Measurements from ENCODE around the gene CFAP90.

Gene CFAP90

DNA sequence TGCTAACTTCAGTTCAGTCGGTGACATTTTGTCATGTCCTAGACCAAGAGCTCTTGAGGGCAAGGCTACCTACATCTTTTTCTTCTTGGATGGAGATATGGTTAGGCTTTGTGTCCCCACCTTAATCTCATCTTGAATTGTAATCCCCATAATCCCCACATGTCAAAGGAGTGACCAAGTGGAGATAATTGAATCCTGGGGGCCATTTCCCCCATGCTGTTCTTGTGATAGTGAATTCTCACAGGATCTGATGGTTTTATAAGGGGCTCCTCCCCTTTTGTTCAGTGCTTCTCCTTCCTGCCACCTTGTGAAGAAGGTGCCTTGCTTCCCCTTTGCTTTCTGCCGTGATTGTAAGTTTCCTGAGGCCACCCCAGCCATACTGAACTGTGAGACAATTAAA, 2.1 kb upstream of the CFAP90 start:
- Histone ChIP-seq H3K27ac (ENCODE audit: low read depth, low read length) (no peak overlapping the region), H3K4me1 (ENCODE audit: control insufficient read depth, low read length) (no peaks in the 10 kb centered on the region), H3F3A (ENCODE audit: control insufficient read depth, insufficient read depth) (no peaks in the 10 kb centered on the region), H3K9me3 (ENCODE audit: control insufficient read depth, insufficient read depth, low read length) (no peaks in the 10 kb centered on the region; the same call in 1 of the 2 replicates), H3K4me2 (ENCODE audit: low read length) (no peak overlapping the region), H3K79me2 (ENCODE audit: control insufficient read depth, low read length) (no peaks in the 10 kb centered on the region), H3K27me3 (ENCODE audit: control insufficient read depth, low read length) (peaks cover 2% of the 10 kb centered on the region; the same call in 1 of the 2 replicates), H4K20me1 (ENCODE audit: control insufficient read depth, insufficient read depth, low read depth, low read length) (no peaks in the 10 kb centered on the region), H3K36me3 (ENCODE audit: control insufficient read depth, low read length) (peaks cover 6% of the 10 kb centered on the region; the same call in 1 of the 2 replicates), H3K4me3 (ENCODE audit: low read length) (no peak overlapping the region), H3K9me2 (replicated peaks; ENCODE audit: control insufficient read depth, low read length) (no peaks in the 10 kb centered on the region)
- TF ChIP-seq, protein P1, sequence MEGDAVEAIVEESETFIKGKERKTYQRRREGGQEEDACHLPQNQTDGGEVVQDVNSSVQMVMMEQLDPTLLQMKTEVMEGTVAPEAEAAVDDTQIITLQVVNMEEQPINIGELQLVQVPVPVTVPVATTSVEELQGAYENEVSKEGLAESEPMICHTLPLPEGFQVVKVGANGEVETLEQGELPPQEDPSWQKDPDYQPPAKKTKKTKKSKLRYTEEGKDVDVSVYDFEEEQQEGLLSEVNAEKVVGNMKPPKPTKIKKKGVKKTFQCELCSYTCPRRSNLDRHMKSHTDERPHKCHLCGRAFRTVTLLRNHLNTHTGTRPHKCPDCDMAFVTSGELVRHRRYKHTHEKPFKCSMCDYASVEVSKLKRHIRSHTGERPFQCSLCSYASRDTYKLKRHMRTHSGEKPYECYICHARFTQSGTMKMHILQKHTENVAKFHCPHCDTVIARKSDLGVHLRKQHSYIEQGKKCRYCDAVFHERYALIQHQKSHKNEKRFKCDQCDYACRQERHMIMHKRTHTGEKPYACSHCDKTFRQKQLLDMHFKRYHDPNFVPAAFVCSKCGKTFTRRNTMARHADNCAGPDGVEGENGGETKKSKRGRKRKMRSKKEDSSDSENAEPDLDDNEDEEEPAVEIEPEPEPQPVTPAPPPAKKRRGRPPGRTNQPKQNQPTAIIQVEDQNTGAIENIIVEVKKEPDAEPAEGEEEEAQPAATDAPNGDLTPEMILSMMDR (IDR thresholded peaks at IDR 0.05; ENCODE audit: low read depth, low read length, poor library complexity, severe bottlenecking) = no peak
- no peak for TF ChIP-seq EZH2phosphoT487 (IDR thresholded peaks at IDR 0.05; ENCODE audit: borderline replicate concordance, low read length)

DNA sequence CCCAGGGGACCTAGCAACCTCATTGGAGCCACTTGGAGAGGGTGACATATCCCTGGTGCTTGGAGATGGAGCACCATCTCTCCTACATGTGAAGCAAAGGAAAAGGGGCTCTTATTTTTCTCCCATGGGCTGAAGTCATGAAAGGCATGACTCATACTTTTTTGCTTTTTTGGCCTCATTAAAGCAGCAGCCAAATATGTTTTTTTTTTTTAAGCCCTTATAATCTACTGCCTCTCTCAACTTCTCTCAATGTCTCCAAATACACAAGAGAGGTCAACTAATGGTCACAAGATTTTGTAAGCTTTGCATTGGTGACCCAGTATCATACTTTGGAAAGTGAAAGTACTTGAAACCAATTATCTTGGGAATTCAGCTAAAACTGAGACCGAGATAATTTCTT, 1.6 kb upstream of the CFAP90 start:
- H4K20me1 ChIP-seq (ENCODE audit: control insufficient read depth, insufficient read depth, low read depth, low read length) = no peaks in the 10 kb centered on the region

DNA sequence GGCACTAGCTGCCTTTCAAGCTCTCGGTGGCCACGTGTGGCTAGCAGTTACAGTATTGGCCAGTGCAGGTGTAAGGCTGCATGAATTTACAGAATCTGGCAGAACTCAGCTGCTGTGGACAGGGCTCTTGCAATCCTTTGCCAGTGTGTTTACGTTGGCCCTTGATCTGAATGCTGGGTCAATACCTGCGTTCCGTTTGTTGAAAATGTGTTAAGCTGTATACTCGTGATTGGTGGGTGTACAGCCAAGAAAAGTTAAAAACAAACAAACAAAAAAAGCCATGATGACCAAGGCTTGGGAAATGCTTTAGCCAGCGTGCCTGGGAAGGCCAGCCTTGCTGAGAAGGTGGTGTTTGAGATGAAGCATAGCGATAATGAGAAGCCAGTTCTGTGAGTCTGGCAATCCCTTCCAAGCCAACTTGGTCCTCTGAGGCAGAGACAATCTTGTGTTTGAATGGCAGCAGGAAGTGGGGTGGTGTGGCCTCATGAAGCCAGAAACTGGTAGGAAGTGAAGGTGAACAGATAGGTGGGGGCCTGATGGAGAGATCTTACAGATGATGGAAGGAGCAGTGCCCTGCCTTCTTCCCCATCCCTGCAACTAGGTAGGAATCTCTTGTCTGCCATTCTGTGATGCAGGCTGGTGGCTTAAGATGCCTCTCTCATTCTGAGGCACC, 820 bp upstream of the CFAP90 start:
- no peaks in the 10 kb centered on the region for H3K4me1 ChIP-seq (ENCODE audit: control insufficient read depth, low read length)

More for the DNA sequence above, 1.6 kb upstream of the CFAP90 start:
- Histone ChIP-seq H3K27me3 (ENCODE audit: control insufficient read depth, low read length) (peaks cover 2% of the 10 kb centered on the region; the same call in 1 of the 2 replicates), H3K9me3 (ENCODE audit: control insufficient read depth, insufficient read depth, low read length) (no peaks in the 10 kb centered on the region; the same call in 1 of the 2 replicates), H3K36me3 (ENCODE audit: control insufficient read depth, low read length) (peaks cover 2% of the 10 kb centered on the region; the same call in 1 of the 2 replicates), H3K27ac (ENCODE audit: low read depth, low read length) (no peak overlapping the region), H3K4me2 (ENCODE audit: low read length) (no peak overlapping the region), H3K9me2 (replicated peaks; ENCODE audit: control insufficient read depth, low read length) (no peaks in the 10 kb centered on the region), H3K4me3 (ENCODE audit: low read length) (no peak overlapping the region), H3F3A (ENCODE audit: control insufficient read depth, insufficient read depth) (no peaks in the 10 kb centered on the region), H3K4me1 (ENCODE audit: control insufficient read depth, low read length) (no peaks in the 10 kb centered on the region), H3K79me2 (ENCODE audit: control insufficient read depth, low read length) (no peaks in the 10 kb centered on the region)
- TF ChIP-seq, protein P1 (IDR thresholded peaks at IDR 0.05; ENCODE audit: low read depth, low read length, poor library complexity, severe bottlenecking) = no peak
- TF ChIP-seq EZH2phosphoT487 (IDR thresholded peaks at IDR 0.05; ENCODE audit: borderline replicate concordance, low read length) = no peak

More for the DNA sequence above, 820 bp upstream of the CFAP90 start:
- peaks cover 2% of the 10 kb centered on the region; the same call in 1 of the 2 replicates for H3K27me3 ChIP-seq (ENCODE audit: control insufficient read depth, low read length)
- no peaks in the 10 kb centered on the region for H3F3A ChIP-seq (ENCODE audit: control insufficient read depth, insufficient read depth)
- H3K4me2 ChIP-seq (ENCODE audit: low read length) = no peak overlapping the region
- H3K9me2 ChIP-seq (replicated peaks; ENCODE audit: control insufficient read depth, low read length) = no peaks in the 10 kb centered on the region
- no peaks in the 10 kb centered on the region for H4K20me1 ChIP-seq (ENCODE audit: control insufficient read depth, insufficient read depth, low read depth, low read length)
- TF ChIP-seq, protein P1 (IDR thresholded peaks at IDR 0.05; ENCODE audit: low read depth, low read length, poor library complexity, severe bottlenecking) = no peak
- TF ChIP-seq EZH2phosphoT487 (IDR thresholded peaks at IDR 0.05; ENCODE audit: borderline replicate concordance, low read length) = no peak
- H3K79me2 ChIP-seq (ENCODE audit: control insufficient read depth, low read length) = no peaks in the 10 kb centered on the region
- no peak overlapping the region for H3K27ac ChIP-seq (ENCODE audit: low read depth, low read length)
- H3K9me3 ChIP-seq (ENCODE audit: control insufficient read depth, insufficient read depth, low read length) = no peaks in the 10 kb centered on the region; the same call in 1 of the 2 replicates
- no peaks in the 10 kb centered on the region for H3K36me3 ChIP-seq (ENCODE audit: control insufficient read depth, low read length)
- no peak overlapping the region for H3K4me3 ChIP-seq (ENCODE audit: low read length)
